GM12873 (cell line): ENCODE data around the gene HERPUD1.

Experiments
- CTCF ChIP-seq: IDR thresholded peaks from 2 replicates; pipeline ENCODE4 v1.5.1; 2012; ENCODE audit warnings: low read depth, mild to moderate bottlenecking, moderate library complexity, low read length, control low read depth; ENCODE audit not compliant: insufficient read depth; ENCODE audit errors: missing control alignments

Gene HERPUD1

DNA sequence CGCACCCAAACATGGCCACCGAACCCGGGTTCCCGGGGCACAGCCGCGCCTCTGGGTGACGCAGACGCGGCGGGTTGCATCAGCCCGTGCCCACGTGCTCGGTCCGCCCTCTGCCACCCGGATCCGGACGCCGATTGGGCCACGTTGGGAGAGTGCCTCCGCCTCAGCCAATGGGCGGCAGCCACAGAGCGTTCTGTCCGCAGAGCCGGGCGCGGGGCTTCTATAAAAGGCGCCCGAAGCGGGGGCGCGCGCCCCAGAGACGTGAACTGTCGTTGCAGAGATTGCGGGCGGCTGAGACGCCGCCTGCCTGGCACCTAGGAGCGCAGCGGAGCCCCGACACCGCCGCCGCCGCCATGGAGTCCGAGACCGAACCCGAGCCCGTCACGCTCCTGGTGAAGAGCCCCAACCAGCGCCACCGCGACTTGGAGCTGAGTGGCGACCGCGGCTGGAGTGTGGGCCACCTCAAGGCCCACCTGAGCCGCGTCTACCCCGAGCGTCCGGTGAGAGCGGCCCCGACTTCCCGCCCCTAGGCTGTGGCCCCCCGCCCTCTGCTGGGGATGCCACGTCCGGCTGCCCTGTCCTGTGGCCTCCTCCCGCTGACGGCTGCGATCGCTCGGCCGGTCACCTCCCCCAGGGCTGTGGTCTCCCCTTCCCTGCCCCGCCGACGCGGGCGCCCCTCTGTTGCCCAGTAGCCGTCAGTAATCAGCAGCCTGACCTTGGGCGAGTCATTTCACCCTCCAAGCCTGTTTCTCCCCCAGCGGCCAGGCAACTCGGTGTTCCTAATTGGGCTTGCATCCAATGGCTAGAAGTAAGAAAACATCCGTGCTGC, at the start of gene HERPUD1:
HERPUD1 (plus strand) TSS at position 251 of the 829 bp plus-strand sequence; CDS start at position 354, 103 bp downstream.
- TF ChIP-seq CTCF: no peak

- TF ChIP-seq CTCF: no peak
Observed at GRCh38 chr16:56883586-56883985, 48.4 kb upstream of the HERPUD1 start.

- TF ChIP-seq CTCF: no peak
Observed at GRCh38 chr16:56884026-56884582, 47.8 kb upstream of the HERPUD1 start.

GRCh38 chr16:56885446-56886162, 46.3 kb upstream of the HERPUD1 start:
- TF ChIP-seq CTCF: no peak

GRCh38 chr16:56886296-56886695, 45.6 kb upstream of the HERPUD1 start:
- TF ChIP-seq CTCF: no peak

- no peak for TF ChIP-seq CTCF
Observed at GRCh38 chr16:56886826-56887225, 45.1 kb upstream of the HERPUD1 start.

DNA sequence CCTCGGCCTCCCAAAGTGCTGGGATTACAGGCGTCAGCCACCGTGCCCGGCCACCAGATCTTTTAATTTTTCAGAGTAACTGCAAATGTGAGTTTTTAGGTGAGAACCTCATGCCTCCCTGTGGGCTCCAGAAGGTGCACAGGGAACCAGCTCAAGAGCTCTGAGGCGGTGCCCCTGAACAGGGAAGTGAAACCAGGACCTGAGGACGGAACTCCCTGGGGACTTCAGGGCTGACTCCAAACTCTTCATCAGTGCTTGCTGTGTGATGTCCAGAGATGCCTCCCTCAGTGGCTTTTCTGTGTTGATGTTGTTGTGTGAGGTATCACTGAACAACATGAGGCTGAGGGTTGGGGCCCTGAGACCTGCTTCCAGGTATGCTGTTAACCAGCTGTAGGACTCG, 43.1 kb upstream of the HERPUD1 start:
- no peak for TF ChIP-seq CTCF
